ENCODE data around the gene SLC46A2.

The SLC46A2 gene

DNA sequence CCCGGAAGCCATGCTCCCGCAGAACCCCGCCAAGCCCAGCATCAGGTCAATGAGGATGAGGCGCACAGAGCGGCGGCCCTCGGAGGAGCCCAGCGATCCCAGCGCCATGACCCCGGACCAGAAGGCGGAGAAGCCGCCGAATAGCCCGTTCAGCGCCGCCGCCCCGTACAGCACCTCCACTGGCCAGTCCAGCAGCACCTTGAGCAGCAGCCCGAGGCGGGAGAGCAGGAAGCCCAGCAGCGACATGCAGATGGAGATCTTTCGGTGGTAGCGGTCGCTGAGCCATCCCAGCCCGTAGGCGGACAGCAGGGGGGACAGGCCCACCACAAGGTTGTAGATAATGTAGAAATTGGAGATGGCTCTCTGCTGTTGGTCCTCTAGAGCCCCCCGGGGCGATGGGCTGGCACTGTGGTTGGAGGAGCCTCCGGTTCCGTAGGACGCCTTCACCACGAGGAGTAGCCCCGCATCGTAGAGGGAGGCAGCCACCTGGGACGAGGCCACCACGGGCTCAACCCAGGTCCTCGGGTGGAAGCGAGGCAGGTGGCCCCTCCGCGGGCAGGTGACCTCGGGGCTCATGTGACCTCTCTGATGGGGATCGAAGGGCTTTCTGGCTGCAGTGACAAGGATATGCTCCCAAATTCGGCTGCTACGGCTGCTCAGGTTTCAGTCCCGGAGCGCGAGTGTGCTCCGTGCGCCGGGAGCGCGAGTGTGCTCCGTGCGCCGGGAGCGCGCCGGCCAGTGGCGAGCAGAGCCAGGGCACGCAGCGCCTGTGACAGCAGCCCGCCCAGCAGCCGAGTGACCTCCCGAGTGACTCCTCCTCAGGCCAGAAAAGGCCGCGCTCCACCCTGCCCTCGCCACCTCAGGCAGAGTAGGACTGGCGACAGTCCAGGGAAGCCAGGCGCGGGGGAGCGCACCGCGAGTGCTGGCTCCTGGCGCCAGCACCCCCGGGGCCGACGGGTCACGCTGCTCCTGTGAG lies at the start of gene SLC46A2:
Gene SLC46A2 (minus strand): TSS at position 771 of the 976 bp plus-strand sequence. CDS start 195 bp downstream, at position 576.
- no peak for DNase-seq (ENCODE audit: low spot score)

DNA sequence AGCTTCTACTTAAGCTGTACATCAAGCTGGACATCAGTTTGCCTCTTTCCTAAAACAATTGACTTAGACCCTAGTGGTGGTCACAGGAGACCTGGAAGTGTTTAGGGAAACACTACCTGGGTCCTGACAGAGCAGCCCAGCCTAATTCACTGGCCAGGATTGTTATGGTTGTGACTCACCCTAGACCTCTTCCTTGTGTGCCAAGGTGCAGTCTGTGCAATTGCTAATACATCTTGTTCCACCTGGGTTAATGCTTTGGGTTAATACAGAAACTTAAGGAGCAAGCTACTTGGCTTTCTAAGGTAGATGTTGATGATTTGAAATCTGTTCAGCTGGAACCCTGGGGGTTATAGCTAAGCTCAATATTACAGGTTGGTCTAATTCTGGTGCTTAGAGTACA lies 48.7 kb upstream of the SLC46A2 start:
- DNase-seq (ENCODE audit: low spot score): no peak

GRCh38 chr9:112933696-112934095 lies 43.0 kb upstream of the SLC46A2 start:
- DNase-seq (ENCODE audit: low spot score): no peak

DNA sequence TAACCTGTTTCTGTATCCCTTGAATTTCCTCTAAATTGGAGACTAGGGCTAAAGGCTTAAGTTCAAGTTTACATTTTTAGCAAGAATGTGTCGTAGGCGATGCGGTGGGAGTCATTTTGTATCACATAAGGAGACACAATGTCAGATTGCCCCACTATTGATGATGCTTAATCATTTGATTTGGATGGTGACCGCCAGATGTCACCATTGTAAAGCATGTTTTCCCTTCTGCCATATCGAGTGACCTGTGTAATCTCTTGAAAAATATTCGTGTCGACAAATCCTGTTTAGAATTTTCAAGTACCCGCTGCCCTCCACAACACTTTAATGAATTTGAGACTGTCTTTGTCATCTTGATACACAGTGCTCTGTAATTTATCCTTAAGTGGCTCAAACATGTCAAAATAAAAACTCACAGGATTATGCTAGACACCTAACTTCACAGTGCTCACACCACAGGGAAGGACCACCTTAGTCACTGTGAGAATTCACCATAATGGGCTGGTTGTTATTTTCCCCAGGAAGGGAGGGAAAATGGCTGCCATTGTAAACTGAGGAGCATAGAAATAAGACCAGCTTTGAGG lies 34.5 kb upstream of the SLC46A2 start:
- no peak for DNase-seq (ENCODE audit: low spot score)

DNA sequence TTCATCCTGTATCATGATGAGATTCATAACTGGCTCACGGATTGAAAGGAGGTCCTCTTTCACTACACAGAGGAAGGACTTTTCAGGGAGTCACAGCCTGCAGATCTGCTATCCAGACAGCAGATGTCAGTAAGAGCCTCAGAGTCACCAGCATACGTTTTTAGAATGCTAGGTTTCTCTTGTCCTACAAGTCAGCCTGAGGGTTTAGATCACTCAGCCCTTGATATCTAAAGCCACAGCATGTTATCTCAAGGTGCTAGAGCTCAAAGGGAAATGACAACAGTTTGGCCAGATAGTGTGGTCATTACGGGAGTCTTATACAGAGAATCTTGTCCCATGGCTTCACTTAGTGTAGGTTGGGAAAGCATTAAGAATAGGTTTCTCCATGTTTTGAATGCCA lies 30.9 kb upstream of the SLC46A2 start:
- no peak for DNase-seq (ENCODE audit: low spot score)

DNA sequence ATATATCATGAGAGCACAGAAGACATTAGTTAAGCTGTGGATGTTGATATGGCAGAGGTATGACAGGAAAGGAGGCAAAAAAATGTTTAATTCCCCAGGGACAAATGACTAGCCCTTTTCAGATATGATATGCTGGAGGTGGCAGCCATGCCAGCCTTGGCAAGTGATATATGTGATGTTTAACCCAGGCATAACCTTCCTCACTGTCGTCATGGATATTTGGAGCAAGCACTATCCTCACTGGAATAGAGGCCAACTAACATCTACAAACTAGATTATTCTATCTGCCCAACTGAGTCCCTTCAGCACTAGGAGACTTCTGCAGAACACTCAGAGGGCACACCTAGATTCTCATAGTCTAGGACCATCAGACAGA lies 27.3 kb upstream of the SLC46A2 start:
- no peak for DNase-seq (ENCODE audit: low spot score)

DNA sequence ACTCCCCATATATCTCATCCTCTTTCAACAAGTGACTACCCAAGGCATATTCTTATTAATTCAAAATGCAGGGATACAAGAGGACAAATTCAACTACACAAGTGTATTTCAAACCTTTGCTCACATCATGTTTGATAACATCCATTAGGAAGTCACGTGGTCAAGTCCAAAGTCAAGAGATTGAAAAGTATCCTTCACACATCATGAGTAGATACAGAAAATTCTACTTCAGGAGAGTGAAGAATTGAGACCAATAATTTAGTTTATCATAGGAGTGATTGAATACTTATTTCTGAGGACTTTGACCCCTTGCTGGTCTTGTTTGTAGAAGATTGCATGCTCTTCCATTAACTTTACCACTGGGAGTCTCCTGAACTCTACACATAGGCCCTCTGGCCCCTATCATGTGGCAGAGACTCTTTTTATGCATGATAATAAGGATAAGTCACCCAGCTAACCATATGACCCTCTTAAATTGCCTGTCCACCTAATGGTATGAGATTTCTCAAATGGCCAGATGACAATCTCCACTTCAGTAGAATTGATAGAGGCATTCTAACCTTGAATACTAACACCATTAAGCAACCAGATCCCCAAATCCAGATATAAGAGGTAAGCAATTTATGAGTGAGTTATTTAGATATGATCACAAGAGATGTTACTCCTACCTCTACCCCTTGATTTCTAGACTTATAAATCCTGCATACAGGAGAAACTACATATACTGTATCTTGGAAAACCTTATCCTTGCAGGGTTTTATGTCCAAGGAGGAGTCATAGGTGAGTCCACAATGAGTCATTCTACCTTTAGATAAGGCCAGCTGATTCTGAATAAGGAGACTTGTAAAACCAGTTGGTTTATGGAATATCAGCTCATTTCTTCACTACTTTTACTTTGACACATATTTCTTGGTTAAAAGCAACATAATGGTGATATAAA lies 26.6 kb upstream of the SLC46A2 start:
- no peak for DNase-seq (ENCODE audit: low spot score)

- no peak for DNase-seq (ENCODE audit: low spot score)
Measured at GRCh38 chr9:112914524-112914923, 23.8 kb upstream of the SLC46A2 start.

DNA sequence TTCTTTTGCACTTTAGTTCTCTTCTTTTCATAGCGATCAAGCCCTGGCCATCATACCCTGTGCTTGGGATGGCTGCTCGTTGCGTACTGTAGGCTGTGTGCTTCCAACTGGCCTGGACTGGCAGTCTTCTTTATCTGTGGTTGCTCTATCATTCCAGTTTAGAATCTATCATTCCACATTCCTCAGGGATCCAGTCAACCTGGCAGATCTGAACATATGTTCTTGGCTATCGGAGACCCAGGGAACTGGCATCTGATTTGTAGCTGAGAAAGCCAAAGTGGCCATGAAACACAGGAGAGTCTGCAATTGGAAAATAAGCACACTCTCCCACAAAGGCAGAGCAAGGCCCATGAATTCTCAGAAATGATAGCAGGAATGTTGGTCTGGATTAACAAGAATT lies 22.6 kb upstream of the SLC46A2 start:
- no peak for DNase-seq (ENCODE audit: low spot score)

DNA sequence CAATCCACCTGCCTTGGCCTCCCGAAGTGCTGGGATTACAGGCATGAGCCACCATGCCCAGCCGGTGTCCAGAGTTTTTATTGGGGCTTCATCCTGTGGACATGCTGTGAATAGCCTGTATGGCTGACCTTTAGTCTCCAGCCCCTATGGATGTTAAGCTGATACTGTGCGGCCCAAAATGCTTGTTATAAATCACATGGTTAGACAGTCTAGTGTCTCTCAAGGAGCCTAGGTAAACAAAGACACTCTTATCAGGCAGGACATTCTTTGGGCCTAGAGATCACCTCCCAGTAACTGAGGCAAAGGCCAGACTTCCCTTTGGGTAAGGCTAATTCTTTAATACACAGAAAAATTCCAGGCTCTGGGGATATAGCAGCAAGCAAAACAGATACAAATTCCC lies 22.0 kb upstream of the SLC46A2 start:
- no peak for DNase-seq (ENCODE audit: low spot score)

- DNase-seq (ENCODE audit: low spot score): no peak
Measured at GRCh38 chr9:112911736-112912135, 21.1 kb upstream of the SLC46A2 start.

GRCh38 chr9:112905084-112905483 lies 14.4 kb upstream of the SLC46A2 start:
- DNase-seq (ENCODE audit: low spot score): no peak

DNA sequence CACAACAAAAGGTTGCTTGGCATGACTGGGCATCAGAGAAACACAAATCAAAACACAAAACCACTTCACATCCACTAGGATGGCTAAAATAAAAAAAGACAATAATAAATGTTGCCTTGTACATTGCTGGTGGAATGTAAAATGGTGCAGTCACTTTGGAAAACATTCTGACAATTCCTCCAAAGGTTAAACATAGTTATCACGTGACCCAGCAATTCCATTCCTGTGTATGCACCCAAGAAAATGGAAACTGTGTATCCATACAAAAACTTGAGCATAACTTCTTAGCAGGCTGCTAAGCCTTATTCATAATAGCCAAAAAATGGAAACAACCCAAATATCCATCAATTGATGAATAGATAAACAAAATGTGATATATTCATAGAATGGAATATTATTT lies 10.2 kb upstream of the SLC46A2 start:
- no peak for DNase-seq (ENCODE audit: low spot score)

GRCh38 chr9:112900488-112900887 lies 9.8 kb upstream of the SLC46A2 start:
- no peak for DNase-seq (ENCODE audit: low spot score)

GRCh38 chr9:112898872-112899311 lies 8.2 kb upstream of the SLC46A2 start:
- DNase-seq (ENCODE audit: low spot score): no peak

DNA sequence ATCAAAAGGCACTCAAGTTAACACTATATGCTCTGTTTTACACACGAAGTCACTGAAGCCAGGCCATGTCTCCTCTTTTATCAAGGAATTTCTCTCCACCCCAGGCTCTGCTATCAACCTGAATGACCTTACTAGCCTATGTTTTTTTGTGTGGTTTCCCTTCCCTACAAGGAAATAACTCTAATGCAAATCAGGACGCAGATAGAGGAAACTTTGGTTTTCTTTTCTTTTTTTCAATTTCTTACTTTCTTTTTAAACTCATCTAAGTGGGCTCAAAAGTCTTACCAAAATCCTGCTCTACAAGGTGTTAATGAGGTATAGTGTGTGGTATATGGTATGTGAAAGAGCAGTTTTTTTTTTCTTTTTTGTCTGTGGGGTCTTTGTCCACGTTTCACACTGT lies 5.5 kb upstream of the SLC46A2 start:
- no peak for DNase-seq (ENCODE audit: low spot score)

DNA sequence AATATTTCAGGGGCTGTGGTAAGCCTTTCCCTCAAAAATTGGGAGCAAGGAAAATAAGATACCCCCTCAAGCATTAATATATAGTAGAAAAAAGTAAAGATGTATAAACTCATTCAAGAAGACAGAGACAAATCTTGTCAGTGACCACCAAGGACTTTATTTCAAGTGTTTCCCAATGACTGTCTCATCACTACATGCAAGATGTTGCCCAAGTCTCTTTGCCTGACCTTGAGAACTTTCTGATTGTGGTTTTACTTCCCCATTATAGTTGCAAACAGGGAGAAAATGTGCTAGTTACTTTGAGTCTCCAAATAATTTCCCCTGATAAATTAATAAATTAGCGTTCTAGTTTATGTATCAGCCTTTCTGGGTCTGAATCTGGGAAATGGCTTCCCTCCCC lies 4.0 kb upstream of the SLC46A2 start:
- DNase-seq (ENCODE audit: low spot score): no peak

DNA sequence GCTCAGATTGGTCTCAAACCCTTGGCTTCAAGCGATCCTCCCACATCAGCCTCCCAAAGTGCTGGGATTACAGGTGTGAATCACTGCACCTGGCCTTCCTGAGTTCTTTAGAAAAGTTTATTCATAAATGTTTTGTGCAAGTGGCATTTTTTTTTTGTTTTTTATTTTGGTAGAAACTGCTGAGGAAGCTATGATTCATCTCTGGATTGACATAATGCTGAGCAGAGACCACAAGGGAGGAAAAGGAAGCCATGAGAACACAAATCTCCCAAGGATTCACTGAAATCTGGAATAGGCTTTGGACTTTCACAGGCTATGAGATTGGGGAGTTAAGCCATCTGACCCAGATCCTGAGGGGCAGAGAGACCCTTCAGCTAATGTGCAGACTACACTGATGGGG lies 3.4 kb upstream of the SLC46A2 start:
- DNase-seq (ENCODE audit: low spot score): no peak

DNA sequence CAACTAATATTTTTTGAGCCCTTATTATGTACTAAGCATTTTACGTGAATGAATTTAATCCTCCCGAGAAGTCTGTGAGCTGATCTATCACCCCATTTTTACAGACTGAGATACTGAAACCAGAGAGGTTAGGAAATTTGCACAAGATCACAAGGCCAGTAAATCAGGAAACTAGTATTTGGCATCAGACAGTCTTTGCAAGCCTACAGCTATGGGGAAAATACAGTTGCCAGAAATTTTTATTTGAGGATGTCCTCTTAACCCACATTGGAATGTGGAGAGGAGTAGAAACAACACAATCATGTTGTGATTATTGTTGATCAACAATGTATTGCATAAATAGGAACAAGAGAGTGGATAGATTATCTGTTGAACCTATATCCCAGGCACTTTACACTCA lies 2.3 kb upstream of the SLC46A2 start:
- no peak for DNase-seq (ENCODE audit: low spot score)

DNA sequence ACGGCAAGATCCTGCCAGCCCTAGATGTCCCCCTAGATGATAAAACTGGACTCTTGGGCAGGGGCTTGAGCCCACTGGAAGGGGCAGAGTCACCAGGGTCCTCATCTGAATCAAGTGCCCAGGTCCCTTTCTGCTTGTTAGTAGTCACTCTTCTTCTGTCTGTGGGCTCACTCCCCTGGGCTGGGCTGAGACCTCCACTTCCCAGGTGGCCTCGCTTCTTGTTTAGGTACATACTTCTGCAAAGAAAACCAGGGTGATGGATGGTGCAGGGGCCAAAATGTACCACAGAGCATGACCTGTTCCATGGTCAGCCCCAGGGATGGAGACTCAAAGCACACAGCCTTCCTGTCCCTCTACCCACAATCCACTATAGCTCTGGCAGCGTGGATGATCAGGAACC lies 845 bp upstream of the SLC46A2 start:
- no peak for DNase-seq (ENCODE audit: low spot score)

DNA sequence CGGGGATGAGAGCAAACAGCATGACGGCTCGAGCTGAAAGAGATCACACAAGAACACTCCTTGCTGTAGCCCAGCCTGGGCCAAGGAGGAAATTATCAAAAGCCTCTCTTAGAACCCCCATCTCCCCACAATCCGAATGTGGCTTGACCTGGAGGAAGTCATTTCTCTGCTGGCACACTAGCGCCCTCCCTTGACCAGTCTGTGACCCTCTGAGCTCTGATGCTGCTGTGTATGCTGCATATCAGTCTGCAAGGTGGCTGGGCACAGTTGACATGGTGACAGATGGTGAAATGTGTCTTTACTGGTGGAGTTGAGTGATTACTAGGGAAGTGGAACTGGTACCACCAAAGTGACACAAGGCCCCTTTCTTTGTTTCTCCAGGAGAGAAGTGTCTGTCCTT lies 3.3 kb downstream of the SLC46A2 start:
- no peak for DNase-seq (ENCODE audit: low spot score)

GRCh38 chr9:112886351-112886750 lies 4.3 kb downstream of the SLC46A2 start:
- no peak for DNase-seq (ENCODE audit: low spot score)
